PC-3 (cell line): ENCODE measurements around the gene AQP2. TPM values are rescaled to one million over a fixed set of nuclear protein-coding genes. Genes with fewer than 3 reads are reported as not detected.

Source experiments
- ATAC-seq: fragments of 200-7000 bp; cut with Tn5 transposase; 2 replicates; pipeline ENCODE4 v1.9.1; 2020; ENCODE audit warnings: mild to moderate bottlenecking, moderate library complexity
- BruUV-seq: library from RNA; stranded (reverse); fragments of 400-500 nt; replicated peaks from 2 replicates; lab custom pipeline; 2021; lab: Mats Ljungman, UMichigan
- CTCF ChIA-PET: fragments of 300-600 bp; sonication (Branson Sonifier 250); formaldehyde crosslinking; loops from one replicate; lab custom pipeline; 2022; ENCODE audit warnings: antibody characterized with exemption; lab: Charles Lee
- POLR2A ChIA-PET: fragments of 300-600 bp; sonication (Branson Sonifier 250); formaldehyde crosslinking; loops from one replicate; lab custom pipeline; 2022; ENCODE audit warnings: antibody characterized with exemption; ENCODE audit not compliant: unreplicated experiment; lab: Charles Lee
- DNase-seq: peaks from one replicate; pipeline ENCODE4 v3.0.0-alpha.2; 2015
- H2AFZ ChIP-seq: fragments of 300-600 bp; sonication (generic); 2 replicates; pipeline ENCODE4 v1.6.0; 2016; ENCODE audit warnings: antibody characterized with exemption, low read length
- H3F3A ChIP-seq: fragments of 300-600 bp; sonication (generic); one replicate; pipeline ENCODE4 v1.6.0; 2017; ENCODE audit warnings: antibody characterized with exemption, low read length, control low read depth, mild to moderate bottlenecking; ENCODE audit not compliant: unreplicated experiment
- H3K27ac ChIP-seq: fragments of 300-600 bp; sonication (generic); 2 replicates; pipeline ENCODE4 v1.5.1; 2016; ENCODE audit warnings: mild to moderate bottlenecking, low read length
- H3K27me3 ChIP-seq: fragments of 300-600 bp; sonication (generic); 2 replicates; pipeline ENCODE4 v1.6.1; 2016; ENCODE audit warnings: low read length, mixed read lengths
- H3K36me3 ChIP-seq: fragments of 300-600 bp; sonication (generic); 2 replicates; pipeline ENCODE4 v1.6.1; 2016; ENCODE audit warnings: low read depth, mixed run types, low read length, mixed read lengths
- H3K4me1 ChIP-seq: fragments of 300-600 bp; sonication (generic); 2 replicates; pipeline ENCODE4 v1.5.1; 2016; ENCODE audit warnings: low read length; ENCODE audit not compliant: insufficient read depth
- H3K4me2 ChIP-seq: fragments of 300-600 bp; sonication (generic); 2 replicates; pipeline ENCODE4 v1.6.0; 2016; ENCODE audit warnings: low read length
- H3K4me3 ChIP-seq: fragments of 300-600 bp; sonication (generic); 2 replicates; pipeline ENCODE4 v1.5.1; 2016; ENCODE audit warnings: mild to moderate bottlenecking, low read length, mixed read lengths
- H3K79me2 ChIP-seq: fragments of 300-600 bp; sonication (generic); 2 replicates; pipeline ENCODE4 v1.6.1; 2017; ENCODE audit warnings: low read length, mixed read lengths
- H3K9ac ChIP-seq: fragments of 300-600 bp; sonication (generic); 2 replicates; pipeline ENCODE4 v1.6.0; 2016; ENCODE audit warnings: mild to moderate bottlenecking, low read length
- H3K9me2 ChIP-seq: fragments of 300-600 bp; sonication (generic); replicated peaks from 2 replicates; pipeline ENCODE4 v1.6.1; 2016; ENCODE audit warnings: mixed run types, low read length, mixed read lengths
- H3K9me3 ChIP-seq: fragments of 300-600 bp; sonication (generic); 2 replicates; pipeline ENCODE4 v1.6.1; 2016; ENCODE audit warnings: low read length, mixed read lengths
- H4K20me1 ChIP-seq: fragments of 300-600 bp; sonication (generic); 2 replicates; pipeline ENCODE4 v1.6.1; 2016; ENCODE audit warnings: low read length, mixed read lengths
- EZH2 ChIP-seq: fragments of 300-600 bp; sonication (generic); IDR thresholded peaks from one replicate; pipeline ENCODE4 v1.6.1; 2017; ENCODE audit warnings: antibody characterized with exemption, mild to moderate bottlenecking, low read length; ENCODE audit not compliant: unreplicated experiment
- EZH2phosphoT487 ChIP-seq: fragments of 300-600 bp; sonication (generic); IDR thresholded peaks from 2 replicates; pipeline ENCODE4 v1.6.1; 2018; ENCODE audit warnings: mild to moderate bottlenecking, antibody characterized with exemption, low read length, borderline replicate concordance
- intact Hi-C: fragments of 100-400 bp; cut with micrococcal nuclease; formaldehyde crosslinking; loops from 2 replicates; pipeline ENCODE4 v1.9.0; 2023
- total RNA-seq: library from RNA; depleted of rRNA; stranded (reverse); fragments of >200 nt; gene quantifications from 2 replicates; pipeline ENCODE4 v1.2.3, GENCODE V29; 2014
- TF ChIP-seq, protein P1 (sequence below): fragments of 300-600 bp; sonication (generic); conservative IDR thresholded peaks from 2 replicates; pipeline ENCODE4 v1.5.1; 2017; ENCODE audit warnings: antibody characterized with exemption, low read depth, mild to moderate bottlenecking, low read length

The AQP2 gene
- total RNA-seq, 1 experiment from 2014 or later, result not detected

DNA sequence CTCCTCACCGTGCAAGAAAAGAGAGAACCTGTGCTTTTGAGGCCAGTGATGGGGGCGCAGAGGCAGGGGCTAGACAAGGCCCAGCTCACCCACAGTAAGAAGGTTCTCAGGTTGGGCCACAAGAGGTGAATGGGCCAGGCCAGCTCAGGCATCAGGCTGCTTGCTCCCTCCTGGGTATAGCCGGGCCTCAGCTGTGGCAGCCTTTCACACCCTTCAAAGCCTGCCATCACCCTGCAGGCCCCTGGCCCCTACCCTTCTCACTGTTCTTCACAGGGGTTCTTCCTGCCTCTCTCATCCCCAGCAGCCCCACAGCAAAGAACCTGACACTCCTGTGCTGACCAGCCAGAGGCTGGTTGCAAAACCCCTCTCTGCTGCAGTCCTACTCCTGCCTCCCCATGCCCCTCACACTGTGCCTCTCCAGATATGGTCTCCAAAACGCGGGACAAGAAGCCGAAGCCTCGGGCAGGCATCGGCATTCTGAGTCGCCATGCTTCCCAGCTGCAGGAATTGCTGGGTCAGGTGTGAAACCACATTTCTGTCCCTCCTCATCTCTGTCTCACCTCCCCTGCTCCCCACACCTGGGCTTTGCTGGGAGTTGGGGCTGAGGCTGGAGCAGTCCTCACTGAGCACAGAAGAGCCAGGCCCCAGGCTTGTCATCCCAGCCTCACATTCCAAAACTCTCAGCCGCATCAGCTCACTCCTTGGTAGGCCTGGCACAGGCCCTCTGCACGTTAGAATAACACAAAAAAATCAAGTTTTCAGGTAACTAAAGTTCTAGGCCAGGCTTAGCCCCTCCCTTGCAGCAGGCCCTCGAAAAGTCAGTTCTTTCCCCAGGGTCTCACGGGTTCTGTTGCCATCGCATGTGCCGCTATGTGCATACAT lies 40.0 kb upstream of the AQP2 start:
- Histone ChIP-seq H3F3A (no peaks in the 10 kb centered on the region), H2AFZ (no peak overlapping the region), H3K9me3 (no peaks in the 10 kb centered on the region), H3K79me2 (no peaks in the 10 kb centered on the region), H3K27me3 (no peaks in the 10 kb centered on the region), H3K9ac (no peak overlapping the region), H4K20me1 (no peaks in the 10 kb centered on the region), H3K4me3 (no peak overlapping the region), H3K36me3 (no peaks in the 10 kb centered on the region), H3K27ac (no peak overlapping the region), H3K4me1 (no peaks in the 10 kb centered on the region), H3K4me2 (no peak overlapping the region), H3K9me2 (no peaks in the 10 kb centered on the region)
- ChIA-PET CTCF (no interaction called here), POLR2A (no interaction called here)
- no TSS peak for BruUV-seq
- ATAC-seq, result no peak
- TF ChIP-seq EZH2phosphoT487, result no peak
- TF ChIP-seq EZH2, result no peak
- TF ChIP-seq, protein P1, sequence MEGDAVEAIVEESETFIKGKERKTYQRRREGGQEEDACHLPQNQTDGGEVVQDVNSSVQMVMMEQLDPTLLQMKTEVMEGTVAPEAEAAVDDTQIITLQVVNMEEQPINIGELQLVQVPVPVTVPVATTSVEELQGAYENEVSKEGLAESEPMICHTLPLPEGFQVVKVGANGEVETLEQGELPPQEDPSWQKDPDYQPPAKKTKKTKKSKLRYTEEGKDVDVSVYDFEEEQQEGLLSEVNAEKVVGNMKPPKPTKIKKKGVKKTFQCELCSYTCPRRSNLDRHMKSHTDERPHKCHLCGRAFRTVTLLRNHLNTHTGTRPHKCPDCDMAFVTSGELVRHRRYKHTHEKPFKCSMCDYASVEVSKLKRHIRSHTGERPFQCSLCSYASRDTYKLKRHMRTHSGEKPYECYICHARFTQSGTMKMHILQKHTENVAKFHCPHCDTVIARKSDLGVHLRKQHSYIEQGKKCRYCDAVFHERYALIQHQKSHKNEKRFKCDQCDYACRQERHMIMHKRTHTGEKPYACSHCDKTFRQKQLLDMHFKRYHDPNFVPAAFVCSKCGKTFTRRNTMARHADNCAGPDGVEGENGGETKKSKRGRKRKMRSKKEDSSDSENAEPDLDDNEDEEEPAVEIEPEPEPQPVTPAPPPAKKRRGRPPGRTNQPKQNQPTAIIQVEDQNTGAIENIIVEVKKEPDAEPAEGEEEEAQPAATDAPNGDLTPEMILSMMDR, result no peak
- intact Hi-C loops, result no loop called here
- DNase-seq, result no peak

DNA sequence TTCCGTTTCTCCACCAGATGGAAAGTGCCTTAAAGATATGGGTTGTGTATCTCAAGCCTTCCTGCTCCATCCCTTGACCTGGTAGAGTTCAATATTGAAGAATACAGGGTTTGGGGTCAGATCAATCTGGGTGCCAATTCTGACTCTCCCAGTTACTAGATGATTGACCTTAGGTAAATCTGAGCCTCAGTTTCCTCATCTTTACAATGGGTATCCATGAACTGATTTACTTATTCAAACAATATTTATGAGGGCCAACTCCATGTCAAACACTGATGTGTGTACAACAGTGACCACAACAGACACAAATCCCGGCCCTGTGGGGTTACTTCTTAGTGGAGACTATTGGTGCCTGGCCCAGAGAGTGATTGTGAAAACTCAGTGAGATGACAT lies 39.3 kb upstream of the AQP2 start:
- CTCF ChIA-PET, result no interaction called here
- POLR2A ChIA-PET, result no interaction called here
- BruUV-seq, result no TSS peak
- intact Hi-C loops, result no loop called here
- no peaks in the 10 kb centered on the region for H3K79me2 ChIP-seq
- H3K9me3 ChIP-seq, result no peaks in the 10 kb centered on the region
- H3K36me3 ChIP-seq, result no peaks in the 10 kb centered on the region
- no peaks in the 10 kb centered on the region for H3F3A ChIP-seq
- H3K4me3 ChIP-seq, result no peak overlapping the region
- no peaks in the 10 kb centered on the region for H3K4me1 ChIP-seq
- H3K4me2 ChIP-seq, result no peak overlapping the region
- TF ChIP-seq, protein P1, result no peak
- TF ChIP-seq EZH2 (no peak), EZH2phosphoT487 (no peak)
- no peaks in the 10 kb centered on the region for H4K20me1 ChIP-seq
- no peak overlapping the region for H3K9ac ChIP-seq
- no peak for ATAC-seq
- H3K27me3 ChIP-seq, result no peaks in the 10 kb centered on the region
- H3K27ac ChIP-seq, result no peak overlapping the region
- no peak overlapping the region for H2AFZ ChIP-seq
- DNase-seq, result no peak
- H3K9me2 ChIP-seq, result no peaks in the 10 kb centered on the region
